HepG2 (cell line): ENCODE measurements around the gene DMGDH. TPM values are rescaled to one million over a fixed set of nuclear protein-coding genes. Genes with fewer than 3 reads are reported as not detected.

Experiments
- AHR ChIP-seq: IDR thresholded peaks from 2 replicates; pipeline ENCODE4 v1.6.1; 2018; ENCODE audit warnings: missing genetic modification reagents, missing compliant biosample characterization
- ARNT2 ChIP-seq: sonication (generic); formaldehyde crosslinking; IDR thresholded peaks from 2 replicates; pipeline ENCODE4 v1.8.0; 2022; ENCODE audit warnings: mild to moderate bottlenecking, low read depth, missing genetic modification reagents, moderate library complexity
- DBP ChIP-seq: sonication (generic); formaldehyde crosslinking; IDR thresholded peaks from 2 replicates; pipeline ENCODE4 v1.4.0; 2020; ENCODE audit warnings: missing genetic modification reagents; ENCODE audit errors: not compliant biosample characterization
- FIP1L1 ChIP-seq: fragments of 200-400 bp; formaldehyde crosslinking; IDR thresholded peaks from 2 replicates; pipeline ENCODE4 v1.6.1; 2018; ENCODE audit warnings: low read depth, mild to moderate bottlenecking, low read length, moderate library complexity, borderline replicate concordance; ENCODE audit not compliant: insufficient read depth
- FOSL2 ChIP-seq: sonication (generic); formaldehyde crosslinking; IDR thresholded peaks from 2 replicates; pipeline ENCODE4 v1.4.0; 2020; ENCODE audit warnings: missing genetic modification reagents
- FOXP1 ChIP-seq, 2 experiments: fragments of 450-650 bp in 1 of 2; IDR thresholded peaks; 2 replicates each; pipeline ENCODE4 v1.6.1; 2017 to 2018; ENCODE audit warnings: antibody characterized with exemption in 1 of 2
- FUBP1 ChIP-seq: sonication (generic); formaldehyde crosslinking; IDR thresholded peaks from 2 replicates; pipeline ENCODE4 v1.5.1; 2020; ENCODE audit warnings: missing genetic modification reagents, mild to moderate bottlenecking, borderline replicate concordance
- GLI4 ChIP-seq: sonication (generic); formaldehyde crosslinking; IDR thresholded peaks from 2 replicates; pipeline ENCODE4 v1.5.1; 2020; ENCODE audit warnings: missing genetic modification reagents, mild to moderate bottlenecking, moderate library complexity, borderline replicate concordance
- HIC2 ChIP-seq: sonication (generic); formaldehyde crosslinking; IDR thresholded peaks from 2 replicates; pipeline ENCODE4 v1.9.0; 2022; ENCODE audit warnings: low read depth, missing genetic modification reagents
- HOXA9 ChIP-seq: sonication (generic); formaldehyde crosslinking; IDR thresholded peaks from 2 replicates; pipeline ENCODE4 v1.8.1; 2022; ENCODE audit warnings: missing genetic modification reagents, mild to moderate bottlenecking, moderate library complexity, borderline replicate concordance
- IKZF5 ChIP-seq: IDR thresholded peaks from 2 replicates; pipeline ENCODE4 v1.6.1; 2018; ENCODE audit warnings: missing genetic modification reagents, mild to moderate bottlenecking, missing compliant biosample characterization
- ISX ChIP-seq: sonication (generic); formaldehyde crosslinking; conservative IDR thresholded peaks from 2 replicates; pipeline ENCODE4 v1.5.0; 2020; ENCODE audit warnings: missing genetic modification reagents
- NFE2 ChIP-seq: sonication (generic); formaldehyde crosslinking; IDR thresholded peaks from 2 replicates; pipeline ENCODE4 v1.4.0; 2020; ENCODE audit warnings: missing genetic modification reagents
- NFYB ChIP-seq: sonication (generic); formaldehyde crosslinking; IDR thresholded peaks from 2 replicates; pipeline ENCODE4 v1.4.0; 2020; ENCODE audit warnings: missing genetic modification reagents
- SP1 ChIP-seq, 2 experiments: fragments of 450-650 bp in 1 of 2; sonication (generic) in 1 of 2; formaldehyde crosslinking in 1 of 2; IDR thresholded peaks; 2 replicates each; pipeline versions ENCODE4 v1.4.0 to v1.6.1; 2016 to 2020; ENCODE audit warnings: missing genetic modification reagents in 1 of 2
- TP53 ChIP-seq: sonication (generic); formaldehyde crosslinking; conservative IDR thresholded peaks from 2 replicates; pipeline ENCODE4 v1.4.0; 2020; ENCODE audit warnings: missing genetic modification reagents
- YY1 ChIP-seq: IDR thresholded peaks from 2 replicates; pipeline ENCODE4 v1.6.1; 2011; ENCODE audit warnings: low read length, low read depth, moderate library complexity, mild to moderate bottlenecking; ENCODE audit not compliant: insufficient read depth, insufficient replicate concordance
- ZNF382 ChIP-seq: sonication (generic); formaldehyde crosslinking; IDR thresholded peaks from 2 replicates; pipeline ENCODE4 v1.5.0; 2020; ENCODE audit warnings: missing genetic modification reagents, mild to moderate bottlenecking, borderline replicate concordance
- ZNF432 ChIP-seq: sonication (generic); formaldehyde crosslinking; IDR thresholded peaks from 2 replicates; pipeline ENCODE4 v1.5.0; 2020; ENCODE audit warnings: missing genetic modification reagents, mild to moderate bottlenecking, borderline replicate concordance
- ZNF510 ChIP-seq: sonication (generic); formaldehyde crosslinking; IDR thresholded peaks from 2 replicates; pipeline ENCODE4 v1.4.0; 2020; ENCODE audit warnings: low read depth, mild to moderate bottlenecking, missing genetic modification reagents
- ZNF776 ChIP-seq: sonication (generic); formaldehyde crosslinking; IDR thresholded peaks from 2 replicates; pipeline ENCODE4 v1.4.0; 2020; ENCODE audit warnings: mild to moderate bottlenecking, missing genetic modification reagents
- polyA plus RNA-seq, 8 experiments: library from polyadenylated mRNA; depleted of rRNA in 3 of 8; stranded (reverse) in 7 of 8; unstranded in 1 of 8; fragments of >200 nt; fragmentation: Illumina TruSeq in 4 of 8; extraction: Trizol in 4 of 8; gene quantifications; 2 replicates each; pipeline versions ENCODE4 v1.2.1 to v1.2.3, GENCODE V29; 2011 to 2016; ENCODE audit warnings: low read depth in 4 of 8, missing spikeins in 1 of 8, mixed read lengths in 1 of 8; ENCODE audit not compliant: insufficient read depth in 1 of 8
- total RNA-seq, 5 experiments: library from RNA; depleted of rRNA; stranded (reverse); fragments of >200 nt; fragmentation: Illumina TruSeq; extraction: Trizol; gene quantifications; 2 replicates each; pipeline ENCODE4 v1.2.3, GENCODE V29; 2016; ENCODE audit warnings: low read depth in 1 of 5
- TF ChIP-seq, protein P1 (sequence below): IDR thresholded peaks from 2 replicates; pipeline ENCODE4 v1.6.1; 2016; ENCODE audit warnings: missing genetic modification reagents, missing compliant biosample characterization

Gene DMGDH
- total and polyA plus RNA-seq, 2 of the 13 experiments (the other 11 are each of a cell fraction or from before 2014, with no cell fraction given) = 3.6 to 7.9 TPM

- TF ChIP-seq ZNF510 (CRISPR knock-in tag) (no peak), GLI4 (no peak), ZNF432 (CRISPR knock-in tag) (no peak), AHR (no peak), NFE2 (CRISPR knock-in tag) (no peak), YY1 (peak; percentile 3), FUBP1 (CRISPR knock-in tag) (no peak), SP1 (IDR thresholded peaks at IDR 0.05) (no peak), SP1 (CRISPR knock-in tag; IDR thresholded peaks at IDR 0.05) (no peak), FOXP1 (IDR thresholded peaks at IDR 0.05) (peak; percentile 61; the same call in 1 of the 2 replicates), FOXP1 (CRISPR knock-in tag; IDR thresholded peaks at IDR 0.05) (peak; percentile 83), ZNF382 (CRISPR knock-in tag) (no peak), TP53 (CRISPR knock-in tag) (no peak), HIC2 (CRISPR knock-in tag) (no peak), FIP1L1 (no peak), NFYB (CRISPR knock-in tag) (peak; percentile 45; the same call in 1 of the 2 replicates), FOSL2 (CRISPR knock-in tag) (no peak), ZNF776 (CRISPR knock-in tag) (no peak), HOXA9 (CRISPR knock-in tag) (no peak), DBP (CRISPR knock-in tag) (no peak), IKZF5 (CRISPR knock-in tag) (no peak), ARNT2 (CRISPR knock-in tag) (no peak), ISX (CRISPR knock-in tag) (no peak)
- TF ChIP-seq, protein P1, sequence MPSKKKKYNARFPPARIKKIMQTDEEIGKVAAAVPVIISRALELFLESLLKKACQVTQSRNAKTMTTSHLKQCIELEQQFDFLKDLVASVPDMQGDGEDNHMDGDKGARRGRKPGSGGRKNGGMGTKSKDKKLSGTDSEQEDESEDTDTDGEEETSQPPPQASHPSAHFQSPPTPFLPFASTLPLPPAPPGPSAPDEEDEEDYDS = peak; percentile 52; the same call in 1 of the 2 replicates
Measured at GRCh38 chr5:79030663-79031484, 38.6 kb downstream of the DMGDH start (continued).
